ENCODE data around the gene MPL. TPM values are rescaled to one million over a fixed set of nuclear protein-coding genes. Genes with fewer than 3 reads are reported as not detected.
"Not testable (repeated sequence)": the region's sequence is repeated elsewhere in the genome, so short reads cannot be mapped to it uniquely, and the experiment has no call there.

Gene MPL
- total and polyA plus RNA-seq, 4 donors = 0.03 to 1.0 TPM; not detected in 2

DNA sequence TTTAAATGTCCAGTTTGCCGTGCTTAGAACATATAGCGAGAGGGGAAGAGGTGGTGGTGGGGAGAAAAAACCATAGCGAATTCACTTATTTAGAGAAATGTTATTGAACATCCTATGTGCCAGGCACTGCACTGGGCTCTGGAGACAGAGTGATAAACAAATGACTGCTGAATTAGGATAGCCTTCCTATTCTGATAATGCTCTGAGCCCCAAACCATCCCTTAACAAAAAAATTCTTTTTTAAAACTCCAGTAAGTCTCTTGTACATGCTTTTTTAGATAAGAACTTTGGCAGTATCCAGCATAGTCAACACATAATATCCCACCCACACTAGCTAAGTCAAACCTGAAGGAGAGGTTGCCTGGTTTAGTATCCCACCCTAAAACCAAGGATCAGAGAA lies 60.6 kb downstream of the MPL start:
- no peak overlapping the region for H3K4me3 ChIP-seq (ENCODE audit: low read depth in 1 of 3, low read length in 3 of 3)
- H3K9ac ChIP-seq (ENCODE audit: low read depth in 1 of 2, low read length in 2 of 2) = no peak overlapping the region
- H3K27me3 ChIP-seq (ENCODE audit: control insufficient read depth in 4 of 4, insufficient read depth in 4 of 4, low read length in 3 of 4) = no peaks in the 10 kb centered on the region
- no peak overlapping the region for H3K27ac ChIP-seq (ENCODE audit: low read depth in 1 of 2, low read length in 2 of 2)
- 98% methylated on average over 3 of the region's 3 CpGs for WGBS
- no peaks in the 10 kb centered on the region for H3K9me3 ChIP-seq (ENCODE audit: control insufficient read depth in 4 of 4, low read length in 3 of 4)
- DNase-seq (ENCODE audit: low spot score) = no peak
- no peaks in the 10 kb centered on the region for H3K4me1 ChIP-seq (ENCODE audit: control insufficient read depth in 4 of 4, insufficient read depth in 4 of 4, low read length in 3 of 4)
- peaks cover 0 to 8% (median 6%) of the 10 kb centered on the region in 4 donors for H3K36me3 ChIP-seq (ENCODE audit: control insufficient read depth in 4 of 4, insufficient read depth in 3 of 4, low read depth in 1 of 4, low read length in 3 of 4)
- TF ChIP-seq HNF4G (IDR thresholded peaks at IDR 0.05) (no peak), RXRA (IDR thresholded peaks at IDR 0.05) (no peak), FOXA1 (IDR thresholded peaks at IDR 0.05) (no peak), YY1 (IDR thresholded peaks at IDR 0.05) (no peak), SP1 (IDR thresholded peaks at IDR 0.05) (no peak)

DNA sequence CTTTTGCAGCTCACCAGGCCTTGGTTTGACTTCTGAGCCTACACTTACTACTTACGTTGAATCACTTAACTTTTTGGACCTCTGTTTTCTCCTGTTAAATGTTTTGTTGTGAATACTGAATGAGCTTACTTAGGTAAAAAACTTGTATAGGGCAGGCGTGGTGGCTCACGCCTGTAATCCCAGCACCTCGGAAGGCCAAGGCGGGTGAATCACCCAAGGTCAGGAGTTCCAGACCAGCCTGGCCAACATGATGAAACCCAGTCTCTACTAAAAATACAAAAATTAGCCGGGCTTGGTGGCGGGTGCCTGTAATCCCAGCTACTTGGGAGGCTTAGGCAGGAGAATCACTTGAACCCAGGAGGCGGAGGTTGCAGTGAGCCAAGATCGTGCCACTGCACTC lies 62.8 kb downstream of the MPL start:
- not testable (repeated sequence) for H3K27ac ChIP-seq (ENCODE audit: low read depth in 1 of 2, low read length in 2 of 2); H3K4me1 ChIP-seq (ENCODE audit: control insufficient read depth in 4 of 4, insufficient read depth in 4 of 4, low read length in 3 of 4); H3K9ac ChIP-seq (ENCODE audit: low read depth in 1 of 2, low read length in 2 of 2); H3K9me3 ChIP-seq (ENCODE audit: control insufficient read depth in 4 of 4, low read length in 3 of 4); H3K4me3 ChIP-seq (ENCODE audit: low read depth in 1 of 3, low read length in 3 of 3); H3K27me3 ChIP-seq (ENCODE audit: control insufficient read depth in 4 of 4, insufficient read depth in 4 of 4, low read length in 3 of 4); DNase-seq (ENCODE audit: low spot score)
- H3K36me3 ChIP-seq (ENCODE audit: control insufficient read depth in 4 of 4, insufficient read depth in 3 of 4, low read depth in 1 of 4, low read length in 3 of 4) = peaks cover 4 to 26% (median 14%) of the 10 kb centered on the region in 4 donors
- 97% methylated on average over 9 of the region's 9 CpGs for WGBS

DNA sequence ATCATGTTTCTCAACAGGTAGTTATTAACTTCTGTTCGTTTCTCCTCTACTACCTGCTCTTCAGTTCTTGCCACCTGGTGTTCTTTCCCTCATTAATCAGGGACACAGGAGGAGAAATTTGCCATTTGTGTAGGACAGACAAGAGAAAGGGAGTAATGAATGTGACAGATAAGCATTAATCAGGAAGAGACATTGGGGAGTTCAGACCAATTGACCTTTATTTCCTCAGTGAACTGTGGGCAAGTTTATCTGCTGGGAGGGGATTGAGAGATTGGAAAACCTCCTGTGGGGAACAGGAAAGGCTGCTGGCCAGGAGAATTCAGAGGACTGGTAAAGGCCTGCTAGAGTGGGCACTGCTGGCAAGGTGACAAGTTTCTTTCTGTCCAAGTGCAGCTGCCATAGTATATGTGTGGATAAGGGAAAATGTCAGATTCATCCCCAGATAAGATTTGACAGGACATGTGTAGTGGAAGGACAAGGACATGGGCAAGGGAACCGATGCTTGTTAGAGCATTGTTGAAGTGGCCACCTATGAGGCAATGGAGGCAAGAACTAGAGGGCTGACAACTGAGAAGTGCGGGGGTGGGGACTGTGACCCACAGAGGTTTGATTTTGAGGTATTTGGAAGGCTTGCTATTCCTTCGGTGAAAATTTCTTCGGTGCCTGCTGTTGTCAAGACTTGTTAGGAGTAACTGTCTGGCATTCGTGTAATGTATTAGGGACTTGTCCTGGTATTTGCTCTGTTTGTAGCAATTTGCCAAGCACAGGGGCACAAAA lies 64.7 kb downstream of the MPL start:
- Histone ChIP-seq H3K4me3 (ENCODE audit: low read depth in 1 of 3, low read length in 3 of 3) (no peak overlapping the region), H3K36me3 (ENCODE audit: control insufficient read depth in 4 of 4, insufficient read depth in 3 of 4, low read depth in 1 of 4, low read length in 3 of 4) (peaks cover 6 to 30% (median 16%) of the 10 kb centered on the region in 4 donors), H3K4me1 (ENCODE audit: control insufficient read depth in 4 of 4, insufficient read depth in 4 of 4, low read length in 3 of 4) (no peaks in the 10 kb centered on the region), H3K9ac (ENCODE audit: low read depth in 1 of 2, low read length in 2 of 2) (no peak overlapping the region), H3K27ac (ENCODE audit: low read depth in 1 of 2, low read length in 2 of 2) (no peak overlapping the region), H3K27me3 (ENCODE audit: control insufficient read depth in 4 of 4, insufficient read depth in 4 of 4, low read length in 3 of 4) (no peaks in the 10 kb centered on the region), H3K9me3 (ENCODE audit: control insufficient read depth in 4 of 4, low read length in 3 of 4) (no peaks in the 10 kb centered on the region)
- DNase-seq (ENCODE audit: low spot score) = no peak
- WGBS = 95% methylated on average over 6 of the region's 6 CpGs
- TF ChIP-seq JUND (IDR thresholded peaks at IDR 0.05) (no peak), SP1 (IDR thresholded peaks at IDR 0.05) (no peak), YY1 (IDR thresholded peaks at IDR 0.05) (no peak), EGR1 (IDR thresholded peaks at IDR 0.05; ENCODE audit: low read depth in 2 of 2) (no peak)
- TF ChIP-seq, protein P1, sequence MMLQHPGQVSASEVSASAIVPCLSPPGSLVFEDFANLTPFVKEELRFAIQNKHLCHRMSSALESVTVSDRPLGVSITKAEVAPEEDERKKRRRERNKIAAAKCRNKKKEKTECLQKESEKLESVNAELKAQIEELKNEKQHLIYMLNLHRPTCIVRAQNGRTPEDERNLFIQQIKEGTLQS (IDR thresholded peaks at IDR 0.05) = no peak

Other genes with a start within 250 kb of the MPL start
- gene EBNA1BP2, start 165.5 kb upstream of the MPL start, total RNA-seq = 10 to 100 TPM; 25.6 to 38.5 TPM
- gene EBNA1BP2, start 165.5 kb upstream of the MPL start, polyA plus RNA-seq = 10 to 100 TPM; 44.8 to 90.6 TPM
- gene CFAP57, start 165.5 kb upstream of the MPL start, total RNA-seq = under 1 TPM; under 0.01 to 0.19 TPM
- gene CFAP57, start 165.5 kb upstream of the MPL start, polyA plus RNA-seq = 10 to 100 TPM in 1 of 2 donors, under 1 TPM in 1; 0.01 to 14.5 TPM
- gene TMEM125, start 67.8 kb upstream of the MPL start, total RNA-seq = 1 to 10 TPM in 1 of 2 donors, under 1 TPM in 1; 0.61 to 1.0 TPM
- gene TMEM125, start 67.8 kb upstream of the MPL start, polyA plus RNA-seq = under 1 TPM; 0.21 to 0.76 TPM
- 1 to 10 TPM in 1 of 2 donors, under 1 TPM in 1; 0.75 to 5.0 TPM for gene C1orf210, start 52.2 kb upstream of the MPL start, total RNA-seq
- 1 to 10 TPM in 1 of 2 donors, under 1 TPM in 1; 0.80 to 1.7 TPM for gene C1orf210, start 52.2 kb upstream of the MPL start, polyA plus RNA-seq
- 10 to 100 TPM; 10.4 to 17.6 TPM for gene TIE1, start 36.8 kb upstream of the MPL start, total RNA-seq
- gene TIE1, start 36.8 kb upstream of the MPL start, polyA plus RNA-seq = 1 to 10 TPM; 3.6 to 7.3 TPM
- 10 to 100 TPM in 1 of 2 donors, under 1 TPM in 1; 0.25 to 73.4 TPM for gene CDC20, start 21.2 kb downstream of the MPL start, total RNA-seq
- 1 to 10 TPM; 2.0 to 4.9 TPM for gene CDC20, start 21.2 kb downstream of the MPL start, polyA plus RNA-seq
- gene ELOVL1, start 30.2 kb downstream of the MPL start, total RNA-seq = 10 to 100 TPM; 12.8 to 50.3 TPM
- 10 to 100 TPM; 25.2 to 45.4 TPM for gene ELOVL1, start 30.2 kb downstream of the MPL start, polyA plus RNA-seq
- gene MED8, start 52.0 kb downstream of the MPL start, total RNA-seq = 10 to 100 TPM; 26.2 to 37.6 TPM
- 10 to 100 TPM; 26.6 to 31.6 TPM for gene MED8, start 52.0 kb downstream of the MPL start, polyA plus RNA-seq
- 10 to 100 TPM; 18.4 to 31.0 TPM for gene SZT2, start 52.1 kb downstream of the MPL start, total RNA-seq
- gene SZT2, start 52.1 kb downstream of the MPL start, polyA plus RNA-seq = 1 to 10 TPM; 4.8 to 5.4 TPM
- gene HYI, start 116.1 kb downstream of the MPL start, total RNA-seq = 10 to 100 TPM; 26.9 to 27.0 TPM
- 10 to 100 TPM; 32.7 to 34.9 TPM for gene HYI, start 116.1 kb downstream of the MPL start, polyA plus RNA-seq
- gene PTPRF, start 193.1 kb downstream of the MPL start, total RNA-seq = 100 to 1,000 TPM in 1 of 2 donors, 10 to 100 TPM in 1; 61.7 to 241 TPM
- 100 to 1,000 TPM in 1 of 2 donors, 10 to 100 TPM in 1; 41.2 to 110 TPM for gene PTPRF, start 193.1 kb downstream of the MPL start, polyA plus RNA-seq